GM21360 (cell line): Measurements from ENCODE around the gene SPACA1.

Experiments used
- ATAC-seq: cut with Tn5 transposase; IDR thresholded peaks from one replicate; pipeline ENCODE4 v1.9.1; 2021; ENCODE audit warnings: mild to moderate bottlenecking, moderate library complexity; ENCODE audit not compliant: unreplicated experiment

SPACA1 gene

DNA sequence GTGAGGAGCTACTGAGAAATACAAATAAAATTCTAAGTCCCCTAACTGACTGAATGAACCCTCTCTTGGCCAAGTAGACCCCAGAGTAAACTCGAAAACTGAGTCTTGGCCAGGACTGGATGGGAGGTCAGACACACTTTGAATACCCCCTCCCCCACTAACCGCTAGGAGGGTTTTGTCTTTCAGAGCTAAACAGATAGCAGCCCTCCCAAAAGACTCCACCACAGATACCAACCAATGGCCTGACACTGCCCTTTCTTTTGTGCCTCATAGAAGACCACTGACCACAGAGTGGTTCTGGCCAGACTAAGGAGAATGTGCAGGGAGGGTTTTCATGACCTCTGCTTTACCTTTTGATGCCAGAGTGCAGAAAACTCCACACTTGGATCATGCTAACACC is 42.1 kb downstream of the SPACA1 start:
- no peak for ATAC-seq

DNA sequence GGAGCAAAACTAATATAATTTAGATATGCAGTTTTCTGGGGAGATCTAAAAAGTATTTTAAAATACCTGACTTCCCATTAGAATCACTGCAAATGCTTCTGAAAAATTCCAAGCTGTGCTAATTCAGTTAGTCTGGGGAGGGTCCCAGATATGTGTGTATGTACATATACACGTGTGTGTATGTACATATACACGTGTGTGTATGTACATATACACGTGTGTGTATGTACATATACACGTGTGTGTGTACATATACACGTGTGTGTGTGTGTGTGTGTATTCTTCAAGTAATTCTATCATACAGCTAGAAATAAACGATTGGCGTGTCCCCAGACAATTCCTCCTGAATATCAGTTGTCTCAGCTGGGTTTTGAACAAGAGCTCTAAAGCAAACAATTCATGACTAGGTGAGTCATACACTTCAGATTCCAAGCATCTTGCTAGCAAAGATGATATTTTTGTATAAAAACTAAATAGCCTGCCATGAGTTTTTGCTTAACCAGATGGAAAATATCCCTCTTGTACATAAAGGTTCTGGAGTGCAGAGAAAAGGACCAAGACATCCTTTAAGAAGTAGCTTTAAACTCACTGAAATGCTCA is 58.2 kb downstream of the SPACA1 start:
- no peak for ATAC-seq

DNA sequence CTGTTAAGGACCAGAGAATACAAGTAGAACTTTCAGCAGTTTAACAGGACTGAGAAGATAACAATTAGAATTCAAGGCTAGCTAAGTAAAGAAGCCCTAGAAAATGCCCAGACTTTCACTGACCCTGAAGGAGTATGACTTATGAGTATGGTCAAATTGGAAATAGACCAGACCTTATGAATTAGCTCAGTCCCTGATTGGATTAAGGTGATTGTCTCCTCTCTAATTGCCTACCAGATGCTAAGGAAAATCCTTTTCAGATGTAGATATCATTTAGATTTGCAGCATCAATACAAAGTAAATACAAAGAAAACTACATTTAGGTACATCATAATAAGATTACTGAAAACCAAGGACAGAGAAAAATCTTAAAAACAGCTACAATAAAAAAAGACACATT is 59.6 kb downstream of the SPACA1 start:
- no peak for ATAC-seq

DNA sequence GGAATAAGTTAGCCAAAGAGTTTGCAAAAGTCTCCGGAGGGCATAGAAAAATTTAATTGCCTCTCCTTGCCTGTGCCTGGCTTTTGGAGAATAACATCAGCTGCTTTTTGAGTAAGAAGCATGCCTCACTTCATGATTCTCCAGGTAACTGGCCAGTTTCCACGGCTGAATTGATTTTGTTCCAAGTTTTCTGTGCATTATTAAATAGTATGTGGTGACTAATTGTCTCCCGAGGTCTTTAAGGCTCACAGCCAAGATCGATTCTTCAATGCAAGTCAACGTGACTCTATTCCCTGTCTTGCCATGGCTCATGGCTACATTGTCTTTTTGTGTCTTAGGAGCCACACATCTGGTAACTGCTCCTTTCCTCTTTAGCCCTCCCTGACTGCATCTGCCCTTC is 64.3 kb downstream of the SPACA1 start:
- ATAC-seq = no peak

DNA sequence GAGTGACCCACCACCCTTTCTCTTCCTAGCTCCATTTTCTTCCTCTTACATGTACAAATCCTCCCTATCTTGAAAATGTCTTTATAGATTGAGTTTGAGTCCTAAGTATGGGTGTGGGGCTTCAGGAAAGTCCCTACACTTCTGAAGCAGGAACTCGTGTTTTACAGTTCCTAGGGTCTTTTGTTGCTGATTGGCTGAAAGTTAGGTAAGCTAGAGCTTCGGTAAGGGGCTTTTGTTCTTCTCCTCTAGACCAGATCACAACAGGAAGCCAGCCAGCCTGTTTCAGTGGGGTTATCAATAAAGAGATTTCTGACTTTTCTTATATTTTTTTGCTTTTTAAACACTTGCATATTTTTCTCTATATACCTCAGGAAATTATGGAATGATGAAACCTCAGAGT is 67.2 kb downstream of the SPACA1 start:
- ATAC-seq = no peak

DNA sequence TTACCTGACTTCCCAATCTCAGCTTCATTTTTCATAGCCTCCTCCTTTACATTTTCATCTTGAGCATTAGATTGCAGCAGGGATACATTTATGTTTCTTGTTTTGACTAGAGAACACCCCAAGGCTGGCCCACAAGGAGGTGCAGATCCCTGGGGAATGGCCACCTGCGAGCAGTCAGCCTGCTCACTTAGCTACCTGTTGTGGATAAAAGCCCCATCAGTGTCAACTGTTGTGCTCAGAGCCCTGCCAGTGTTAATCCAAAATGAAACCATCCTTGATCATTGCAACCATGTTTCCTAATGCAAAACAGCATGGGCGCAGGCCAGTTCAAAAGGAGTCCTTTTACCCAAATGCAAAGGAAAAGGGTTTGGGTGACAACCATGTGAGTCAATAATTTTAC is 67.7 kb downstream of the SPACA1 start:
- no peak for ATAC-seq

DNA sequence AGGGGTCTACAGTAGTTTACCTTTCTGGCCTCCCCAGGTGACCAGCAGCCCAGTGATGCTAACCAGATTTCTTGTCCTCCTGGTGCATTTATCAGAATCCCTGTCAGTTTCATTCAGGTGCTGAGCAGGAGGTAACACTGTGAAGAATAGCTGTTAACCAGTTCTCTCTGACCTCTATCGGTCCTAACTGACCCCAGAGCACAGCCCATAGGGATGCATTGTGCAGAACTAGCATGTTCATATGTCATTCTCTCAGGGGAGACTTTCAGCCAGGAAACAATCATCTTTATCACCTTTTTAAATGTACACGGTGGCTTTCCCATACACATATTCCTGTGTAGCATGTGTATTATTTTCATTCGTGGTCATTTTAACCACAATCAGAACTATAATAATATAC is 68.6 kb downstream of the SPACA1 start:
- ATAC-seq = no peak
